ENCODE results near the gene TKTL2.

TKTL2 gene

DNA sequence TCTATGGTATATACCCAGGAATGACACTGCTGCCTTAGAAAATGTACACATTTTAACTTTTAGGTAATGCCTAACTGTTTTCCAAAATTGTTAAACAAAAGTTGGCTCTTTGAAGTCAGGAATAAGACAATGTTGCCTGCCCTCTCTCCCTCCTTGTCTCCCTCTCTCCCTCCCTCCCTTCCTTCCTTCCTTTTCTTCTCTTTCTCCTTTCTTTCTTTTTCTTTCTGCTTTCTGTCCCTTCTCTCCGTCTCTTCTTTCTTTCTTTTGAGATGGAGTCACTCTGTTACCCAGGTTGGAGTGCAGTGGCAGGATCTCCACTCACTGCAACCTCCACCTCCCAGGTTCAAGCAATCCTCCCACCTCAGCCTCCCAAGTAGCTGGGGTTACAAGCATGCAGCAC is 16.4 kb upstream of the TKTL2 start:
- Histone ChIP-seq H2BK12ac (ENCODE audit: low read length) (no peak overlapping the region), H3K9ac (ENCODE audit: low read length) (no peak overlapping the region), H2BK5ac (ENCODE audit: low read depth, low read length, poor library complexity) (no peak overlapping the region), H3K4me2 (ENCODE audit: low read length) (no peak overlapping the region), H3K14ac (ENCODE audit: low read length) (no peak overlapping the region), H3K27me3 (ENCODE audit: insufficient read depth, low read length) (no peaks in the 10 kb centered on the region), H3K18ac (ENCODE audit: low read length) (no peak overlapping the region), H4K12ac (ENCODE audit: low read depth, low read length) (no peak overlapping the region), H3K23ac (ENCODE audit: low read length) (no peak overlapping the region), H3K9me3 (ENCODE audit: insufficient read depth, low read depth, low read length) (peaks cover 2% of the 10 kb centered on the region), H3K27ac (ENCODE audit: low read depth, low read length) (no peak overlapping the region), H3K4me1 (ENCODE audit: control insufficient read depth in 1 of 2, insufficient read depth in 2 of 2, low read length in 2 of 2) (no peaks in the 10 kb centered on the region), H2AK5ac (ENCODE audit: low read length) (no peak overlapping the region), H2BK120ac (ENCODE audit: insufficient read depth, low read length, poor library complexity) (no peak overlapping the region), H2AFZ (ENCODE audit: insufficient read depth, low read length, poor library complexity) (no peak overlapping the region), H3K36me3 (ENCODE audit: control insufficient read depth in 1 of 2, insufficient read depth in 2 of 2, low read length in 2 of 2) (no peaks in the 10 kb centered on the region), H3K79me1 (ENCODE audit: low read length) (peaks cover 4% of the 10 kb centered on the region), H3K4ac (ENCODE audit: low read depth, low read length) (no peak overlapping the region), H4K8ac (ENCODE audit: low read depth, low read length) (no peak overlapping the region), H4K91ac (ENCODE audit: low read depth, low read length) (no peak overlapping the region), H3K4me3 (ENCODE audit: low read depth, low read length) (no peak overlapping the region), H3K79me2 (ENCODE audit: control insufficient read depth, insufficient read depth, low read length, poor library complexity) (peaks cover 3% of the 10 kb centered on the region)
- no CpG with 5 or more reads among the region's 1 CpG for WGBS (ENCODE audit: extremely low coverage, insufficient coverage, insufficient read length)
- DNase-seq, result no peak

DNA sequence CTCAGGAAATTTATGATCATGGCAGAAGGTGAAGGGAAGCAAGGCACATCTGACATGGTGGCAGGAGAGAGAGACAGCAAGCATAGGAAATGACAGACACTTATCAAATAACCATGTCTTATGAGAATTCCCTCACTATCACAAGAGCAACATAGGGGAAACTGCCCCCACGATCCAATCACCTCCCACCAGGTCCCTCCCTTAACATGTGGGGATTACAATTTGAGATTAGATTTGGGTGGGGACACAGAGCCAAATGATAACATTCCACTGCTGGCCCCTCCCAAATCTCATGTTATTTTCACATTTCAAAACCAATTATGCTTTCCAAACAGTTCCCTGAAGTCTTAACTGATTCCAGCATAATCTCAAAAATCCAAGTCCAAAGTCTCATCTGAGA is 12.8 kb upstream of the TKTL2 start:
- H3K36me3 ChIP-seq (ENCODE audit: control insufficient read depth in 1 of 2, insufficient read depth in 2 of 2, low read length in 2 of 2), result no peaks in the 10 kb centered on the region
- H2BK12ac ChIP-seq (ENCODE audit: low read length), result no peak overlapping the region
- no CpG with 5 or more reads among the region's 1 CpG for WGBS (ENCODE audit: extremely low coverage, insufficient coverage, insufficient read length)

DNA sequence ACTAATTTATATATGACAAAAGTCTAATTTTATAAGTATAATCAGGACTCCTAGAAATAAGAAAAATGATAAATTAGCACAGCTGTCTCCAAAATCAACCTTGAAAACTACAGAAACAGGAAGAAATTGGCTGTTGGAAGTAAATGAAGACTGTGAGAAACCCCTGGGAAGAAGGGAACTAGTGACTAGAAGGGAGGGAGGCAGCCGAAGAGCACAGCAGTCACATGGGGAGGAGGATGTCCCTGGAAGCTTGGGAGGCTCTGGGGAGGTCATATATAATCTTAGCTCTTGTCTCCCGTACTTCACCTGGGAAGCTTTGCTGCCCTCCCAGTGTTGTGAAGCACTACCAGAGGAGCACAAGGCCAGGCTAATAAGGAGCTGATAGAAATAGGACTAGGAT is 12.0 kb upstream of the TKTL2 start:
- Histone ChIP-seq H3K27me3 (ENCODE audit: insufficient read depth, low read length) (no peaks in the 10 kb centered on the region), H2AFZ (ENCODE audit: insufficient read depth, low read length, poor library complexity) (no peak overlapping the region), H3K79me1 (ENCODE audit: low read length) (no peaks in the 10 kb centered on the region), H4K12ac (ENCODE audit: low read depth, low read length) (no peak overlapping the region), H3K36me3 (ENCODE audit: control insufficient read depth in 1 of 2, insufficient read depth in 2 of 2, low read length in 2 of 2) (no peaks in the 10 kb centered on the region), H4K91ac (ENCODE audit: low read depth, low read length) (no peak overlapping the region), H2BK120ac (ENCODE audit: insufficient read depth, low read length, poor library complexity) (no peak overlapping the region), H2BK12ac (ENCODE audit: low read length) (no peak overlapping the region), H3K18ac (ENCODE audit: low read length) (no peak overlapping the region), H3K4me1 (ENCODE audit: control insufficient read depth in 1 of 2, insufficient read depth in 2 of 2, low read length in 2 of 2) (no peaks in the 10 kb centered on the region), H3K9me3 (ENCODE audit: insufficient read depth, low read depth, low read length) (peaks cover 2% of the 10 kb centered on the region), H3K4ac (ENCODE audit: low read depth, low read length) (no peak overlapping the region), H2AK5ac (ENCODE audit: low read length) (no peak overlapping the region), H3K27ac (ENCODE audit: low read depth, low read length) (no peak overlapping the region), H3K9ac (ENCODE audit: low read length) (no peak overlapping the region), H3K4me2 (ENCODE audit: low read length) (no peak overlapping the region), H3K4me3 (ENCODE audit: low read depth, low read length) (no peak overlapping the region), H3K79me2 (ENCODE audit: control insufficient read depth, insufficient read depth, low read length, poor library complexity) (no peaks in the 10 kb centered on the region), H2BK5ac (ENCODE audit: low read depth, low read length, poor library complexity) (no peak overlapping the region), H4K8ac (ENCODE audit: low read depth, low read length) (peak overlapping the region; percentile 28), H3K23ac (ENCODE audit: low read length) (no peak overlapping the region), H3K14ac (ENCODE audit: low read length) (no peak overlapping the region)
- no CpG with 5 or more reads among the region's 2 CpGs for WGBS (ENCODE audit: extremely low coverage, insufficient coverage, insufficient read length)
- DNase-seq, result no peak

More for the DNA sequence above, 12.8 kb upstream of the TKTL2 start:
- H3K4me3 ChIP-seq (ENCODE audit: low read depth, low read length), result no peak overlapping the region
- H4K8ac ChIP-seq (ENCODE audit: low read depth, low read length), result no peak overlapping the region
- H3K4ac ChIP-seq (ENCODE audit: low read depth, low read length), result no peak overlapping the region
- H4K12ac ChIP-seq (ENCODE audit: low read depth, low read length), result no peak overlapping the region
- DNase-seq, result no peak
- H2AK5ac ChIP-seq (ENCODE audit: low read length), result no peak overlapping the region
- H3K23ac ChIP-seq (ENCODE audit: low read length), result no peak overlapping the region
- H2BK5ac ChIP-seq (ENCODE audit: low read depth, low read length, poor library complexity), result no peak overlapping the region
- H3K9ac ChIP-seq (ENCODE audit: low read length), result no peak overlapping the region
- no peak overlapping the region for H3K4me2 ChIP-seq (ENCODE audit: low read length)
- H3K18ac ChIP-seq (ENCODE audit: low read length), result no peak overlapping the region
- no peak overlapping the region for H2BK120ac ChIP-seq (ENCODE audit: insufficient read depth, low read length, poor library complexity)
- no peak overlapping the region for H3K27ac ChIP-seq (ENCODE audit: low read depth, low read length)
- no peaks in the 10 kb centered on the region for H3K4me1 ChIP-seq (ENCODE audit: control insufficient read depth in 1 of 2, insufficient read depth in 2 of 2, low read length in 2 of 2)
- no peak overlapping the region for H3K14ac ChIP-seq (ENCODE audit: low read length)
- H4K91ac ChIP-seq (ENCODE audit: low read depth, low read length), result no peak overlapping the region
- no peaks in the 10 kb centered on the region for H3K27me3 ChIP-seq (ENCODE audit: insufficient read depth, low read length)
- no peaks in the 10 kb centered on the region for H3K79me2 ChIP-seq (ENCODE audit: control insufficient read depth, insufficient read depth, low read length, poor library complexity)
- H3K9me3 ChIP-seq (ENCODE audit: insufficient read depth, low read depth, low read length), result peaks cover 2% of the 10 kb centered on the region
- no peaks in the 10 kb centered on the region for H3K79me1 ChIP-seq (ENCODE audit: low read length)
- H2AFZ ChIP-seq (ENCODE audit: insufficient read depth, low read length, poor library complexity), result no peak overlapping the region

DNA sequence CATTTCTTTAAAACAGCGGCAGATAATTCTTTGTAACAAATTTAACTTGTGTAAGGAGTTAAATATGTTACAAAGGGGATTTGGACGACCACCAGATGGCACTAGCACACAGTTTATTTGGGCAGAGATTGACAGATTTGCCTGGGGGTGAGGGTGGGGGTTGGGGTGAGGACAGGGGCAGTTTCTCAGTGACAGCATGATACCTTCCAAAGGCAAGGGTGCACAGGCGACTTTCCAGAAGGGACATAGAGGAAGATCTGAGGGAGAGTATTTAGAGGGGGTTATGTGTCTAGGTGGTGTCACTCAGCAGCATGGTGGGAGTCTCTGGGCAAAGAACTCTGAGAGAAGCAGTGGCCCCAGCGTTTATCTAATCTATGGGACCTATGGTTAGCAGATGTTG is 11.4 kb upstream of the TKTL2 start:
- DNase-seq, result peak in 1 of 2 donors; percentile 44
- Histone ChIP-seq H2AK5ac (ENCODE audit: low read length) (no peak overlapping the region), H3K9me3 (ENCODE audit: insufficient read depth, low read depth, low read length) (peaks cover 2% of the 10 kb centered on the region), H3K27me3 (ENCODE audit: insufficient read depth, low read length) (no peaks in the 10 kb centered on the region), H3K79me2 (ENCODE audit: control insufficient read depth, insufficient read depth, low read length, poor library complexity) (no peaks in the 10 kb centered on the region), H3K23ac (ENCODE audit: low read length) (no peak overlapping the region), H3K14ac (ENCODE audit: low read length) (no peak overlapping the region), H3K27ac (ENCODE audit: low read depth, low read length) (no peak overlapping the region), H3K18ac (ENCODE audit: low read length) (no peak overlapping the region), H2BK120ac (ENCODE audit: insufficient read depth, low read length, poor library complexity) (no peak overlapping the region), H4K12ac (ENCODE audit: low read depth, low read length) (no peak overlapping the region), H3K9ac (ENCODE audit: low read length) (no peak overlapping the region), H2BK5ac (ENCODE audit: low read depth, low read length, poor library complexity) (no peak overlapping the region), H2AFZ (ENCODE audit: insufficient read depth, low read length, poor library complexity) (no peak overlapping the region), H4K8ac (ENCODE audit: low read depth, low read length) (no peak overlapping the region), H3K4me1 (ENCODE audit: control insufficient read depth in 1 of 2, insufficient read depth in 2 of 2, low read length in 2 of 2) (no peaks in the 10 kb centered on the region), H4K91ac (ENCODE audit: low read depth, low read length) (no peak overlapping the region), H3K36me3 (ENCODE audit: control insufficient read depth in 1 of 2, insufficient read depth in 2 of 2, low read length in 2 of 2) (no peaks in the 10 kb centered on the region), H3K4me3 (ENCODE audit: low read depth, low read length) (no peak overlapping the region), H2BK12ac (ENCODE audit: low read length) (no peak overlapping the region), H3K4ac (ENCODE audit: low read depth, low read length) (no peak overlapping the region), H3K79me1 (ENCODE audit: low read length) (no peaks in the 10 kb centered on the region), H3K4me2 (ENCODE audit: low read length) (no peak overlapping the region)
- WGBS (ENCODE audit: extremely low coverage, insufficient coverage, insufficient read length), result no CpG with 5 or more reads among the region's 4 CpGs

Measured in trophoblast cell (in vitro differentiated cells and primary cell).